ENCODE measurements around the gene TRHDE.

DNA sequence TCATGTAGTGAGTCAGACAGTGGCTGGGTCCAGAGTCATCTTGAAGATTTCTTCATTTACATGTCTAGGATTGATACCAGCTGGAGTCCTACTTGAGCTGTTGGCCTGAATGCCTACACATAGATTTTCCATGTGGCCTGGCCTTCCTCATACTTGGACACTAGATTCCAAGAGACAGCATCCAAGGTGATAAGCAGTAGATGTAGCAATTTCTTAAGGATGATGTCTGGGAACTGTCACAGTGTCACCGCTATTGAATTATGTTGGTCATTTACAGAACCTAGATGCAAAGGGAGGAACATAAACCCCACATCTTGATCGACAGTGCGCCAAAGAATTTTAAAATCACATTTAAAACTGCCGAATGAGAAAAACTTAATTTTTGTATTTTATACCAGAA, 412.3 kb downstream of the TRHDE start:
- TF ChIP-seq EZH2phosphoT487 (IDR thresholded peaks at IDR 0.05; ENCODE audit: borderline replicate concordance, low read length): no peak
- TF ChIP-seq, protein P1, sequence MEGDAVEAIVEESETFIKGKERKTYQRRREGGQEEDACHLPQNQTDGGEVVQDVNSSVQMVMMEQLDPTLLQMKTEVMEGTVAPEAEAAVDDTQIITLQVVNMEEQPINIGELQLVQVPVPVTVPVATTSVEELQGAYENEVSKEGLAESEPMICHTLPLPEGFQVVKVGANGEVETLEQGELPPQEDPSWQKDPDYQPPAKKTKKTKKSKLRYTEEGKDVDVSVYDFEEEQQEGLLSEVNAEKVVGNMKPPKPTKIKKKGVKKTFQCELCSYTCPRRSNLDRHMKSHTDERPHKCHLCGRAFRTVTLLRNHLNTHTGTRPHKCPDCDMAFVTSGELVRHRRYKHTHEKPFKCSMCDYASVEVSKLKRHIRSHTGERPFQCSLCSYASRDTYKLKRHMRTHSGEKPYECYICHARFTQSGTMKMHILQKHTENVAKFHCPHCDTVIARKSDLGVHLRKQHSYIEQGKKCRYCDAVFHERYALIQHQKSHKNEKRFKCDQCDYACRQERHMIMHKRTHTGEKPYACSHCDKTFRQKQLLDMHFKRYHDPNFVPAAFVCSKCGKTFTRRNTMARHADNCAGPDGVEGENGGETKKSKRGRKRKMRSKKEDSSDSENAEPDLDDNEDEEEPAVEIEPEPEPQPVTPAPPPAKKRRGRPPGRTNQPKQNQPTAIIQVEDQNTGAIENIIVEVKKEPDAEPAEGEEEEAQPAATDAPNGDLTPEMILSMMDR (conservative IDR thresholded peaks at IDR 0.05; ENCODE audit: low read depth, low read length): no peak
